ENCODE results near the gene OR13J1.

Gene OR13J1

DNA sequence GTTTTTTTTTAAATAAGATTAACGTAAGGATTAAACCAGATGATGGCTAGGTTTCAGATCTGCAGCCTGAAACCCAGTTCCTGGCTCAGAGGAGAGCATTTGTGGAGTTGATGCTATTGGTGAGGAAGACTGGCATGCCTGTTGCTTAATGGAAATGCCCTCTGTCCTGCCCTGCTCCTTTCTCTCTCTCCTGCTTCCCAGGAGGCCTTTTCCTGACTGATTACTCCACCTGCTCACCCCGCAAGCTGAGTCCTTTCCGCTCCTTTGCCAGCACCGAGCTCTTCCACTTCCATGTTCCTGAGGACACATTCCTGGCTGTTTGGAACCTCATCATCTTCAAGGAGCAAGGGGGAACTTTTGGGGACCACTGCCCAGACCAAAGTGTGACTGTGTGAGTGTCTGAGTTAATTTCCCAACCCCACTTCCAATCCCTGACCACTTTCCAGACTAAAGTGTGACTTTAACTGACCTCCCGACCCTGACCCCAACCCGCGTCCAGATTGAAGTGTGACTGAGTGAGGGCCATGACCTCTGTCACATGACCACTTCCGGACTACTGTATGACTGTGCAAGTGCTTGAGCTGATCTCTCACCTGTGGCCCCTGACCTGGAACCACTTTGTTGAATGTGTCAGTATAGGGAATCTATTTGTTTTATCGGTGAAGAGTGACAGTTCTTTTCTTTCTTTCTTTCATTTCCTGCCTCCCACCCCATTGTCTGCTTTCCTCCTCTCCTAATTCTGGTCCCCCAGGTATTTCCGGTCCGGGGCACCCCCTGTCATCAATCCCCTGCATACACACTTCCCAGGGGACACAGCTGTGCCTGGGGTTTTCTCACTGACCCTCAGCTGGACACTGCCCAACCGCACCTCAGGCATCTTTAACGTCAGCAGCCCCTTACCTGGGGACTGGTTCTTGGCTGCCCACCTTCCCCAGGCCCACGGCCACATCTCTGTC lies 35.7 kb downstream of the OR13J1 start:
- no peak for DNase-seq (ENCODE audit: low read depth)

- no peak for DNase-seq (ENCODE audit: low read depth)
These were observed 37.4 kb downstream of the OR13J1 start for GRCh38 chr9:35832814-35833213.

DNA sequence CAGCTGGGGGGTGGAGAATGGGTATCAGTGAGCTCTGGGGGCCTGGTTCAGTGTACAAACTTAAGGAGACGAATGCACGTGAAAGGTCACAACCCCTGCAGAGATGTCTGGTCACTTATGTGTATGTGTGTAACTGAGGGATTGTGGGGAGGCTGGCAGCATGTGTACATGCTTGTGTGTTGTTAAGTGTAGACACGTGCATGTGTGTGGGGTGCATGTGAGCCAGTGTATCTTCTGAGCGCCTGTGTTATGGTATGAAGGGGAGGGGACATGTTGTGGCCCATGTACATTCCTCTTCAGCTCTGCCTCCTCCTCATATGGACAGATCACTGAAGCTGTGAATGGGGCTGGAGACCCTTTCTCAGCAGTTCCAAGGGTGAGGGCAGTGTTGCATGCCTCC lies 39.2 kb downstream of the OR13J1 start:
- no peak for DNase-seq (ENCODE audit: low read depth)

DNA sequence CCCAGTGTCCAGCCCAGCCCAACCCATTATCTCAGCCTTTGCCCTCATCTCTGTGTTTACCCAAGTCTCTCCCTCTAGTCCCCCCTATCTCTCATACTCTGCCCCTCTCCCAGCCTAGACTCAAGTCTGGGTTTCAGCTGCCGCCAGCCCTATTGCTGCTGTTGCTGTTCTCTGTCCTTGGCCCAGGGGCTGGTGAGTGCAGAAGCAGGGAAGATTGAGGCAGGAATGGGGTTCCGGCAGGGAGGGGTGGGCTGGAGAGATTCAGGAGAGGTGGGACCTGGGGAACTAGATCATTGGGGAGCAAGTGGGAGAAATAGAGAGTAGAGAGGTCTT lies 40.5 kb downstream of the OR13J1 start:
- DNase-seq (ENCODE audit: low read depth): no peak

DNA sequence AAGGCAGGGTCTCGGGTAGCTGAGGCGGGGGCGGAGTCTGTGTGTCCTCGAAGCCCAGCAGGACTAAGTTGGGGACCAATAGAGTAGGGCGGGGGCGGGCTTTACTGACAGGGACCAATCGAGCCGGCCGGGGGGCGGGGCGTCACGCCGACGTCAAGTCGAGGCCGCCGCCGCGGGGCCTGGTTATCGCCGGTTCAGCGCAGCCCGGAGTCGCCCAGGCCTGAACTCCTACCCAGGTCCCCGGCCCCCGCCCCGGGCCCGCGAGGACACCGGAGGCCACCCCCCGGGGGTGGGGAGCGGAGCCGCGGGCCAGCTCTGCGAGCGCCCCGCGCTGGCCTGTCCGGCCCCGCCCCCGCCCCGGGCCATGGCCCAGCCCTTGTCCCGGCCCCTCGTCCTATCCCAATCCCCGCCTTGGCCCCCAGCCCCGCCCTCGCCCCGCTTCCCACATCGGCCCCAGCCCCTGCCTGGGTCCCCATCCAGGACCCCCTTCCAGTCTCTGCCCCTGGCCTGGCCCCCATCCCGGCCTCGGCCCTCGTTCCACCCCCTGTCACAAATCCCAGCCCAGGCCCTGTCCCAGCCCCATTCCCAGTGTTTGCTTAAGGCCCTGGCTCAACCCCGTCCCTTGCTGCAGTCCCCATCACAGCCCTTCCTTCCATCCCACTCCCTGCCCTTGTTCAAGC lies 41.0 kb downstream of the OR13J1 start, which contains the start of gene TMEM8B:
TSS of gene TMEM8B (plus strand) at position 145 of the 680 bp plus-strand sequence. CDS start at position 365, 220 bp downstream.
- DNase-seq (ENCODE audit: low read depth): peak; percentile 92

DNA sequence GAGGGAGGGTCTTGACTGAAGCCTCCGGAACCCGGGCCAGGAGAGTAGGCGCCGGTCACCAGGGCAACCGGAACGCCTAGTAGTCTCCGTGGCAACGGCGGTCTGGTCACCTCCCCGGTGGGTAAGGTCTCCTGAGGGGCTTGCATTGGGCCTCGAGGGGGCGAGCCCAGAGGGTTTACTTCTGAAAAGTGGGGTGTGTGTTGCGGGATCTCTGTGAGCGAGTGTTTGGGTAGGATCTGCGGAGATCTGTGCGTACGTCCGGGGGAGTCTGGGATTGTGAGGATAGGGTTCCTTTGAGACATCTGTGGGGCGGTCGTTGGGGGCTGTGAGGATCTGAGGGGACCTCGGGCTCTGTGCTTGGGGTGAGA lies 41.5 kb downstream of the OR13J1 start, which contains the start of gene FAM221B:
TSS of gene FAM221B (minus strand) at position 17 of the 368 bp plus-strand sequence. CDS start 2,571 bp downstream, outside the sequence.
- no peak for DNase-seq (ENCODE audit: low read depth)

GRCh38 chr9:35827486-35827885 lies 42.7 kb downstream of the OR13J1 start:
- DNase-seq (ENCODE audit: low read depth): peak; percentile 71

GRCh38 chr9:35826071-35826701 lies 44.0 kb downstream of the OR13J1 start:
- DNase-seq (ENCODE audit: low read depth): peak; percentile 75

DNA sequence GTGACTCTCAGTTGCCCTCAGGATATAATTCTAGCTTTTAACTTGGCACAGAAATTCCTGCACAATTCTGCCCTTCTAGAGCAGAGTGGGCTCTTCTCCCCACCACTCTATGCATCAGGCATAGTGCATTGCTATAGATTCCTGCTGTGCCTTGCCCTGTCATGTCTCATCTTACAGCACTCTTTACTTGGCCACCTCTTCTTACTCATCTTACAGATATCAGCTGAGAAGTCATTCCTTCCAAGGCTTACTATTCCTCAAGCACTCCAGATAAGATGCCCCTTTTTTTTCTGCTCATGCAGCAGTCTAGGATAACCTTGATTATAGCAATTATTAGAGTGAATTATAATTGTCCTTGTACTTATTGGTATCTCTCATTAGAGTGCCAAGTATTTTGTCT lies 47.3 kb downstream of the OR13J1 start:
- DNase-seq (ENCODE audit: low read depth): no peak

DNA sequence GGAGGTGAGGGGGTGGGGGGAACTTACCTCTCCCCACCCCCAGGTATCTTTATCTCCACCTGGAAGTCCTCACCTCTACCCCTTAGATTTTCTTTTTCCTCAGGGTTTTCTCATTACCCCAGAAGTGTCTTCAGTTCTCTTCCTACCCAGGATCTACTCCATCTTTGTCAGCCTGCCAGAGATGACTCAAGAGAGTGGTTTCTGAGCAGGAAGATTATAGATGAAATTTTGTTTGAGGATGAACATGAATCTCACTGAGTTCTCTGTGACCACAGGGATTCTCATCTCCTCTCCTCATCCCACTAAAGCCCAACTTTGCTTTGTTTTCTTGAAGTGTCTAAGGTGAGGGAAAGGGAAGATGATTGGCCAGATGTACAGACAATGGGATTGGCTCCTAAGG lies 50.1 kb downstream of the OR13J1 start:
- peak; percentile 82 for DNase-seq (ENCODE audit: low read depth)

Measured in EH (cell line).